Thoracic aorta (tissue), 2 donors: ENCODE measurements around the gene GNAS. TPM values are rescaled to one million over a fixed set of nuclear protein-coding genes. Genes with fewer than 3 reads are reported as not detected.

Experiments
- ATAC-seq: fragments of 150-250 bp; one replicate; pipeline ENCODE4 v1.8.0; 2017; ENCODE audit warnings: low read depth; ENCODE audit not compliant: insufficient number of reproducible peaks, low FRiP score
- DNase-seq: peaks from one replicate; pipeline ENCODE4 v3.0.0-alpha.2; 2020; ENCODE audit warnings: low spot score
- H3K27ac ChIP-seq, 2 donors: fragments of 200-600 bp; sonication (generic); 1 replicate in 1 of 2; 2 replicates in 1 of 2; pipeline ENCODE4 v1.5.1; 2016; ENCODE audit warnings: mild to moderate bottlenecking in 2 of 2, moderate library complexity in 2 of 2
- H3K27me3 ChIP-seq: fragments of 200-600 bp; sonication (generic); replicated peaks from 2 replicates; pipeline ENCODE4 v1.6.0; 2016; ENCODE audit warnings: mild to moderate bottlenecking; ENCODE audit not compliant: insufficient read depth
- H3K36me3 ChIP-seq: fragments of 200-600 bp; sonication (generic); one replicate; pipeline ENCODE4 v1.5.1; 2016
- H3K4me1 ChIP-seq, 2 donors: fragments of 200-600 bp; sonication (generic); 1 replicate in 1 of 2; 2 replicates in 1 of 2; pipeline versions ENCODE4 v1.5.1 to v1.6.0; 2016; ENCODE audit warnings: low read depth in 2 of 2, mild to moderate bottlenecking in 1 of 2; ENCODE audit not compliant: control insufficient read depth in 1 of 2
- H3K4me3 ChIP-seq: fragments of 200-600 bp; sonication (generic); 2 replicates; pipeline ENCODE4 v1.5.1; 2016; ENCODE audit warnings: mild to moderate bottlenecking
- H3K9me3 ChIP-seq: fragments of 200-600 bp; sonication (generic); 2 replicates; pipeline ENCODE4 v1.5.1; 2016
- total RNA-seq, 2 donors: library from RNA; depleted of rRNA; stranded (reverse); fragments of >200 nt; gene quantifications; one replicate each; pipeline versions ENCODE4 v1.1.0 to v1.2.3, GENCODE V29; 2016
- TF ChIP-seq, protein P1 (sequence below): fragments of 200-600 bp; sonication (generic); IDR thresholded peaks from one replicate; pipeline ENCODE4 v1.5.1; 2019; ENCODE audit warnings: antibody characterized with exemption

GNAS gene
- total RNA-seq, 2 donors from 2014 or later, result 742 to 943 TPM

DNA sequence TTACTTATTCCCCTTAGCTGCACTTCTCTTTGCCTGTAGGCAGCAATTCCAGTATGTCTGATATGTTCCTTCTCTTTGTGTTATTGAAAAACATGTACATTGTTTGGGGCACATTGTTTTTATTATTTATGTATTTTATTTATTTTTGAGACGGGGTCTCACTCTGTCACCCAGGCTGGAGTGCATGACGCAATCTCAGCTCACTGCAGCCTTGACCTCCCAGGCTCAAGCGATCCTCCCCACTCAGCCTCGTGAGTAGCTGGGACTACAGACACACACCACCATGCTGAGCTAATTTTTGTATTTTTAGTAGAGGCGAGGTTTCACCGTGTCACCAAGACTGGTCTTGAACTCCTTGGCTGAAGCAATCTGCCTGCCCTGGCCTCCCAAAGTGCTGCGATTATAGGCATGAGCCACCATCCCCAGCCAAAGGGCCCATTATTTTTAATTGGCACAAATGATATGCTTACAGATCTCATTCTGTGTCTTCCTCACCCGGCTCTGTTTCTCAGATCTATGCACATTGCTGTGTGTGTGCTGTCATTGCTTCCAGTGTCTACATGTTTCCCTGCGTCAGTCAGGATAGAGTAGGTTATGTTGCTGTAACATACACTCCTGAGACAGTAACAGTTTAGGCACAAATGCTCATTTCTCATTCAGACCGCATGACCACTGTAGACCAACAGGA lies 74.4 kb downstream of the GNAS start:
- H3K36me3 ChIP-seq, result no peaks in the 10 kb centered on the region
- DNase-seq, result no peak
- no peaks in the 10 kb centered on the region for H3K9me3 ChIP-seq
- ATAC-seq, result no peak
- no peaks in the 10 kb centered on the region for H3K4me1 ChIP-seq
- TF ChIP-seq, protein P1, sequence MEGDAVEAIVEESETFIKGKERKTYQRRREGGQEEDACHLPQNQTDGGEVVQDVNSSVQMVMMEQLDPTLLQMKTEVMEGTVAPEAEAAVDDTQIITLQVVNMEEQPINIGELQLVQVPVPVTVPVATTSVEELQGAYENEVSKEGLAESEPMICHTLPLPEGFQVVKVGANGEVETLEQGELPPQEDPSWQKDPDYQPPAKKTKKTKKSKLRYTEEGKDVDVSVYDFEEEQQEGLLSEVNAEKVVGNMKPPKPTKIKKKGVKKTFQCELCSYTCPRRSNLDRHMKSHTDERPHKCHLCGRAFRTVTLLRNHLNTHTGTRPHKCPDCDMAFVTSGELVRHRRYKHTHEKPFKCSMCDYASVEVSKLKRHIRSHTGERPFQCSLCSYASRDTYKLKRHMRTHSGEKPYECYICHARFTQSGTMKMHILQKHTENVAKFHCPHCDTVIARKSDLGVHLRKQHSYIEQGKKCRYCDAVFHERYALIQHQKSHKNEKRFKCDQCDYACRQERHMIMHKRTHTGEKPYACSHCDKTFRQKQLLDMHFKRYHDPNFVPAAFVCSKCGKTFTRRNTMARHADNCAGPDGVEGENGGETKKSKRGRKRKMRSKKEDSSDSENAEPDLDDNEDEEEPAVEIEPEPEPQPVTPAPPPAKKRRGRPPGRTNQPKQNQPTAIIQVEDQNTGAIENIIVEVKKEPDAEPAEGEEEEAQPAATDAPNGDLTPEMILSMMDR, result no peak
- H3K27ac ChIP-seq, result no peak overlapping the region
- no peak overlapping the region for H3K4me3 ChIP-seq
- H3K27me3 ChIP-seq, result no peaks in the 10 kb centered on the region

DNA sequence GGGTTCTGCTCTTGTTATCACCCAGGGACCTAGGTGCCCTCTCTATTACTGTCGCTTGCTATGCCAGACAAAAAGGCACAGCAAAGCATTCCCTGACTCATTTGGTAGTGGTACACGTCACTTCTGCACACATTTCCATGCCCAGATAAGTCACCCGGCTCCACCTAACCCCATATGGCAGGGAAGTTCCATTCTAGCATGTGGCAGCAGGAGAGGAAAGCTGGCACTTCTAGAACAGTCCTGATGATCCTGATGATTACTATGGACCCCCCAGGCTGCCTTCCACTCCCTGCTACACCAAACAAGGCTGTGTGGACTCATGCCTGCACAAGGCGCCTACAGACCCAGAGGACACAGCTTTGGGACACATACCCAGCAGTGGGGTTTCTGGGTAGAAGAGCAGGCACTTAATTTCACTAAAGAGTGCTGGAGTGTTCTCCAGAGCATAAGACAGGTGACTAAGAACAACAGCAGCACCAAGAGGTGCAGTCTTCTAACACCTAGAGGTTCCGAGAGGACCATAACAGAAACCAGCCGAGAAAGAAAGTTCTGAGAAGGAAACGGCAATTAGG lies 75.1 kb downstream of the GNAS start:
- TF ChIP-seq, protein P1, result no peak
- H3K36me3 ChIP-seq, result no peaks in the 10 kb centered on the region
- no peaks in the 10 kb centered on the region for H3K4me1 ChIP-seq
- H3K27me3 ChIP-seq, result no peaks in the 10 kb centered on the region
- ATAC-seq (no peak), DNase-seq (no peak)
- H3K27ac ChIP-seq, result no peak overlapping the region
- H3K9me3 ChIP-seq, result no peaks in the 10 kb centered on the region
- H3K4me3 ChIP-seq, result no peak overlapping the region

DNA sequence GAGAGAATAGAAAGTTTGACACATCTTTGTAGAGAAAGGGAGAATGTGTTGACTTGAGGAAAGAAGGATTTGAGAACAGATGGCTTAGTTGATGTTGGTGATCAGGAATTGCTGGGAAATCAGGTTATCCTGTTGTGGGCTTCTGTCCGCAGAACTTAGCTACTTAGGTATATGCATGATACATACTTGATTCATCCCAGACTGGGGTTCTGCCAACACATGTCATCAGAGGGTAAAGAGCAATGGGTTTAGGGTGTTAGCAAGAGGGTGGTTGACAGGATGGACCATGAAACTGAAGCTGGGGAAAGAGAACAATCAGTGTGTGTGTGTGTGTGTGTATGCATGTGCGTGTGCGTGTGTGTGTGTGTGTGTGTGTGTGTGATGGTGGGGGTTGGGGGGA lies 78.0 kb downstream of the GNAS start:
- Histone ChIP-seq H3K9me3 (no peaks in the 10 kb centered on the region), H3K4me1 (no peaks in the 10 kb centered on the region), H3K36me3 (no peaks in the 10 kb centered on the region), H3K27me3 (no peaks in the 10 kb centered on the region), H3K4me3 (no peak overlapping the region), H3K27ac (no peak overlapping the region)
- TF ChIP-seq, protein P1, result no peak
- ATAC-seq, result no peak
- DNase-seq, result no peak

DNA sequence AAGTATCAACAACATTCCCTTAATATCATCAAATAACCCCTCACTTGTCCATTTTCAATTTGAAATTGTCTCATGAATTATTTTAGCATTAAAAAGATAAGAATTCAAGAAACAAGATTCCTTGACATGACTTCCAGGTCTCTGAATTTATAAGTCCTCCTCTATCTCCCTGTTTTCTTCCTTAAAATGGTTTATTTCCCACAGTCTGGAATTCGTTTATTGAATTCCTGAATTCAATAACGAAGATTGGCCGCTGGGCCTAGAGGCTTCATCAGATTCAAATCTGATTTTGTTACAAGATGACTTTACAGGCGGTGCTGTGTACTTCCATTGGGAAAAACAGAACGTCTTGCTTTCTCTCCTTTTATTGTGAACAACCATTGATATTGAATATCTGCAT lies 79.7 kb downstream of the GNAS start:
- Histone ChIP-seq H3K36me3 (no peaks in the 10 kb centered on the region), H3K27me3 (no peaks in the 10 kb centered on the region), H3K4me1 (no peaks in the 10 kb centered on the region), H3K4me3 (no peak overlapping the region), H3K27ac (no peak overlapping the region), H3K9me3 (no peaks in the 10 kb centered on the region)
- DNase-seq, result no peak
- TF ChIP-seq, protein P1, result no peak
- ATAC-seq, result no peak

DNA sequence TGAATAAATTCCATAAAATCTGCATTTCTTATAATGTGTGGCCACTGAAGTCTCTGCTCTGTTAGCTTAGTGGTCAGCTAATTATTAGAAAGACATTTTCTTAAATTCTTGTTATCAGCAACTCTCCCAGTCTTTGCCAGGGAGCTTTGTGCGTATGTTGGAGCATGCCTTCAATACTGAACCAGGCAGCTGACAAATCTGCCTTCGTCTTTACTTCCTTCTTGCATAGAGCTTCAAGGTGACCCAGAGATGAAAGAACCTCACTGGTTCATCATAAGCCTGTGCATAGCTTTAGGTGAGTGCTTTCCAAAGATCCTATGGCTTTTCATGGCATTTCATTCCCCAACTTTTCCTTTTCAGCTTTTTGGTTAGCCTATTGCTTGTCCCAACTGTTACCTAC lies 85.6 kb downstream of the GNAS start:
- no peak overlapping the region for H3K4me3 ChIP-seq
- no peak for ATAC-seq
- no peak for DNase-seq
- no peaks in the 10 kb centered on the region for H3K36me3 ChIP-seq
- H3K9me3 ChIP-seq, result no peaks in the 10 kb centered on the region
- H3K27me3 ChIP-seq, result no peaks in the 10 kb centered on the region
- H3K27ac ChIP-seq, result no peak overlapping the region
- H3K4me1 ChIP-seq, result no peaks in the 10 kb centered on the region
- TF ChIP-seq, protein P1, result no peak
